Caco-2 (cell line): Measurements from ENCODE around the gene HRC. TPM values are rescaled to one million over a fixed set of nuclear protein-coding genes. Genes with fewer than 3 reads are reported as not detected.

Experiments used
- BruUV-seq: library from RNA; stranded (reverse); fragments of 400-500 nt; replicated peaks from 2 replicates; lab custom pipeline; 2021; lab: Mats Ljungman, UMichigan
- CTCF ChIA-PET: fragments of 300-600 bp; sonication (Branson Sonifier 250); formaldehyde crosslinking; loops from one replicate; lab custom pipeline; 2022; ENCODE audit warnings: antibody characterized with exemption; lab: Charles Lee
- POLR2A ChIA-PET: fragments of 300-600 bp; sonication (Branson Sonifier 250); formaldehyde crosslinking; loops from one replicate; lab custom pipeline; 2022; ENCODE audit warnings: antibody characterized with exemption; lab: Charles Lee
- DNase-seq, 2 experiments: peaks; one replicate each; pipeline versions ENCODE4 v3.0.0 to v3.0.0-alpha.2; 2020 to 2022
- H3K27me3 ChIP-seq: replicated peaks from 2 replicates; pipeline ENCODE4 v1.6.0; 2011; ENCODE audit warnings: low read length; ENCODE audit not compliant: control insufficient read depth, insufficient read depth
- H3K36me3 ChIP-seq: 2 replicates; pipeline ENCODE4 v1.5.1; 2011; ENCODE audit warnings: low read length; ENCODE audit not compliant: control insufficient read depth, insufficient read depth
- H3K4me1 ChIP-seq: fragments of 250-450 bp; sonication (Bioruptor Pico); 2 replicates; pipeline ENCODE4 v1.5.1; 2020; ENCODE audit warnings: mild to moderate bottlenecking
- H3K4me3 ChIP-seq: 2 replicates; pipeline ENCODE4 v1.5.1; 2011; ENCODE audit warnings: low read depth, mild to moderate bottlenecking, control low read depth, low read length
- H3K9me3 ChIP-seq: fragments of 250-450 bp; sonication (Bioruptor Pico); 2 replicates; pipeline ENCODE4 v1.5.1; 2020; ENCODE audit warnings: mild to moderate bottlenecking, moderate library complexity
- H3K27ac Mint-ChIP-seq: one replicate; pipeline ENCODE4 v1.8.0; 2022; ENCODE audit warnings: mixed read lengths; ENCODE audit not compliant: unreplicated experiment
- H3K27me3 Mint-ChIP-seq: one replicate; pipeline ENCODE4 v1.8.0; 2022; ENCODE audit warnings: mixed read lengths; ENCODE audit not compliant: insufficient read depth, unreplicated experiment
- H3K36me3 Mint-ChIP-seq: one replicate; pipeline ENCODE4 v1.8.0; 2022; ENCODE audit warnings: mild to moderate bottlenecking, mixed read lengths; ENCODE audit not compliant: insufficient read depth, unreplicated experiment
- H3K4me1 Mint-ChIP-seq: one replicate; pipeline ENCODE4 v1.8.0; 2022; ENCODE audit warnings: low read depth, mixed read lengths; ENCODE audit not compliant: unreplicated experiment
- H3K4me3 Mint-ChIP-seq: one replicate; pipeline ENCODE4 v1.8.0; 2022; ENCODE audit warnings: mild to moderate bottlenecking, moderate library complexity, mixed read lengths; ENCODE audit not compliant: unreplicated experiment
- H3K9me3 Mint-ChIP-seq: one replicate; pipeline ENCODE4 v1.8.0; 2022; ENCODE audit warnings: mixed read lengths; ENCODE audit not compliant: unreplicated experiment
- CTCF ChIP-seq, 2 experiments: fragments of 200-600 bp in 1 of 2; IDR thresholded peaks; 1 replicate in 1 of 2; 2 replicates in 1 of 2; pipeline versions ENCODE4 v1.5.1 to v1.8.0; 2011 to 2022; ENCODE audit warnings: antibody characterized with exemption in 1 of 2, control low read depth in 1 of 2, inconsistent platforms in 1 of 2, low read depth in 1 of 2, low read length in 1 of 2, mild to moderate bottlenecking in 1 of 2, moderate library complexity in 1 of 2; ENCODE audit not compliant: insufficient read depth in 1 of 2, severe bottlenecking in 1 of 2, unreplicated experiment in 1 of 2
- intact Hi-C: fragments of 100-400 bp; cut with micrococcal nuclease; formaldehyde crosslinking; loops from one replicate; pipeline ENCODE4 v1.10.0; 2022; ENCODE audit not compliant: unreplicated experiment
- total RNA-seq: library from RNA; stranded (reverse); gene quantifications from 2 replicates; pipeline ENCODE4 v1.2.3, GENCODE V29; 2022

HRC gene
- total RNA-seq, 1 experiment from 2014 or later = not detected

- H3K9me3 ChIP-seq = no peaks in the 10 kb centered on the region
- Mint-ChIP-seq H3K27ac (peak within 1 kb of the TSS; percentile 64), H3K4me3 (peak within 1 kb of the TSS; percentile 95), H3K36me3 (peaks cover 27% of the 10 kb centered on the region), H3K9me3 (no peaks in the 10 kb centered on the region), H3K27me3 (no peaks in the 10 kb centered on the region), H3K4me1 (peaks cover 32% of the 10 kb centered on the region)
- intact Hi-C loops = no loop called here
- peak within 1 kb of the TSS; percentile 92 for H3K4me3 ChIP-seq
- no peaks in the 10 kb centered on the region for H3K27me3 ChIP-seq
- no TSS peak for BruUV-seq
- H3K36me3 ChIP-seq = no peaks in the 10 kb centered on the region
- H3K4me1 ChIP-seq = peaks cover 18% of the 10 kb centered on the region
- POLR2A ChIA-PET = interaction anchor here (0.5 to 1.9 kb wide), 6 partner anchors 12 to 339 kb away, joined by 3 to 13 read pairs (median 4); partner anchors contain the start of genes ALDH16A1 and RUVBL2
- peak; percentile 73 to 92 for DNase-seq
- peak; percentile 42 to 62 for TF ChIP-seq CTCF (IDR thresholded peaks at IDR 0.05; ENCODE audit: insufficient read depth in 1 of 2, low read depth in 1 of 2, low read length in 1 of 2, severe bottlenecking in 1 of 2, unreplicated experiment in 1 of 2)
- CTCF ChIA-PET = interaction anchor here (0.6 to 3.0 kb wide), 18 partner anchors 9 to 1677 kb away, joined by 3 to 54 read pairs (median 5); partner anchors contain the start of genes BAX, CGB7, GYS1 and RUVBL2
Observed at GRCh38 chr19:49113762-49114629, 41.2 kb downstream of the HRC start, which contains the start of gene LIN7B. Gene LIN7B, plus strand, starts transcription at chr19:49114370. Its CDS starts 35 bp downstream, at chr19:49114405.

- peaks cover 1% of the 10 kb centered on the region; the same call in 1 of the 2 replicates for H3K36me3 ChIP-seq
- BruUV-seq = no TSS peak
- Mint-ChIP-seq H3K9me3 (no peaks in the 10 kb centered on the region), H3K4me3 (no peak overlapping the region), H3K27ac (no peak overlapping the region), H3K27me3 (no peaks in the 10 kb centered on the region), H3K36me3 (peaks cover 40% of the 10 kb centered on the region), H3K4me1 (peaks cover 20% of the 10 kb centered on the region)
- H3K27me3 ChIP-seq = no peaks in the 10 kb centered on the region
- H3K4me3 ChIP-seq = no peak overlapping the region
- no peak for TF ChIP-seq CTCF (IDR thresholded peaks at IDR 0.05; ENCODE audit: insufficient read depth in 1 of 2, low read depth in 1 of 2, low read length in 1 of 2, severe bottlenecking in 1 of 2, unreplicated experiment in 1 of 2)
- ChIA-PET CTCF (interaction anchor here (0.6 to 0.8 kb wide), 4 partner anchors 14 to 653 kb away, joined by 3 to 9 read pairs (median 4); no protein-coding TSS in a partner anchor), POLR2A (interaction anchor here (0.5 to 0.6 kb wide), 2 partner anchors 37 to 1094 kb away, joined by 4 to 5 read pairs; no protein-coding TSS in a partner anchor)
- intact Hi-C loops = no loop called here
- H3K4me1 ChIP-seq = 0 out of 2 replicates have a peak, but pooled peaks cover 4% of the 10 kb centered on the region
- H3K9me3 ChIP-seq = no peaks in the 10 kb centered on the region
- DNase-seq = no peak
Observed at GRCh38 chr19:49111218-49111998, 43.8 kb downstream of the HRC start.
